GM12864 (cell line): ENCODE data around the gene SLC40A1.

Experiments
- DNase-seq: peaks from one replicate; pipeline ENCODE4 v3.0.0-alpha.2; 2011; ENCODE audit warnings: low read depth
- H3K4me3 ChIP-seq: 2 replicates; pipeline ENCODE4 v1.5.1; 2011; ENCODE audit warnings: mild to moderate bottlenecking, low read depth, low read length, control low read depth
- TF ChIP-seq, protein P1 (sequence below): IDR thresholded peaks from 2 replicates; pipeline ENCODE4 v1.5.1; 2011; ENCODE audit warnings: low read depth, mild to moderate bottlenecking, moderate library complexity, low read length, control low read depth, inconsistent platforms; ENCODE audit errors: missing control alignments

SLC40A1 gene

GRCh38 chr2:189549449-189549832 lies 31.1 kb downstream of the SLC40A1 start:
- TF ChIP-seq, protein P1, sequence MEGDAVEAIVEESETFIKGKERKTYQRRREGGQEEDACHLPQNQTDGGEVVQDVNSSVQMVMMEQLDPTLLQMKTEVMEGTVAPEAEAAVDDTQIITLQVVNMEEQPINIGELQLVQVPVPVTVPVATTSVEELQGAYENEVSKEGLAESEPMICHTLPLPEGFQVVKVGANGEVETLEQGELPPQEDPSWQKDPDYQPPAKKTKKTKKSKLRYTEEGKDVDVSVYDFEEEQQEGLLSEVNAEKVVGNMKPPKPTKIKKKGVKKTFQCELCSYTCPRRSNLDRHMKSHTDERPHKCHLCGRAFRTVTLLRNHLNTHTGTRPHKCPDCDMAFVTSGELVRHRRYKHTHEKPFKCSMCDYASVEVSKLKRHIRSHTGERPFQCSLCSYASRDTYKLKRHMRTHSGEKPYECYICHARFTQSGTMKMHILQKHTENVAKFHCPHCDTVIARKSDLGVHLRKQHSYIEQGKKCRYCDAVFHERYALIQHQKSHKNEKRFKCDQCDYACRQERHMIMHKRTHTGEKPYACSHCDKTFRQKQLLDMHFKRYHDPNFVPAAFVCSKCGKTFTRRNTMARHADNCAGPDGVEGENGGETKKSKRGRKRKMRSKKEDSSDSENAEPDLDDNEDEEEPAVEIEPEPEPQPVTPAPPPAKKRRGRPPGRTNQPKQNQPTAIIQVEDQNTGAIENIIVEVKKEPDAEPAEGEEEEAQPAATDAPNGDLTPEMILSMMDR = no peak
- no peak for DNase-seq
- no peak overlapping the region for H3K4me3 ChIP-seq

- no peak overlapping the region for H3K4me3 ChIP-seq
- DNase-seq = no peak
- TF ChIP-seq, protein P1 = no peak
Observed at GRCh38 chr2:189548666-189549448, 31.7 kb downstream of the SLC40A1 start.

GRCh38 chr2:189545418-189545817 lies 35.2 kb downstream of the SLC40A1 start:
- TF ChIP-seq, protein P1 = no peak
- DNase-seq = no peak
- no peak overlapping the region for H3K4me3 ChIP-seq

- TF ChIP-seq, protein P1 = no peak
- no peak overlapping the region for H3K4me3 ChIP-seq
- DNase-seq = no peak
Observed at GRCh38 chr2:189544318-189545042, 36.1 kb downstream of the SLC40A1 start.

GRCh38 chr2:189543367-189543766 lies 37.2 kb downstream of the SLC40A1 start:
- no peak overlapping the region for H3K4me3 ChIP-seq
- TF ChIP-seq, protein P1 = no peak
- no peak for DNase-seq

- no peak overlapping the region for H3K4me3 ChIP-seq
- TF ChIP-seq, protein P1 = no peak
- DNase-seq = no peak
Observed at GRCh38 chr2:189542145-189542882, 38.3 kb downstream of the SLC40A1 start.
